ENCODE results near the gene WDPCP.
"Not testable (repeated sequence)": the region's sequence is repeated elsewhere in the genome, so short reads cannot be mapped to it uniquely, and the experiment has no call there.

WDPCP gene

DNA sequence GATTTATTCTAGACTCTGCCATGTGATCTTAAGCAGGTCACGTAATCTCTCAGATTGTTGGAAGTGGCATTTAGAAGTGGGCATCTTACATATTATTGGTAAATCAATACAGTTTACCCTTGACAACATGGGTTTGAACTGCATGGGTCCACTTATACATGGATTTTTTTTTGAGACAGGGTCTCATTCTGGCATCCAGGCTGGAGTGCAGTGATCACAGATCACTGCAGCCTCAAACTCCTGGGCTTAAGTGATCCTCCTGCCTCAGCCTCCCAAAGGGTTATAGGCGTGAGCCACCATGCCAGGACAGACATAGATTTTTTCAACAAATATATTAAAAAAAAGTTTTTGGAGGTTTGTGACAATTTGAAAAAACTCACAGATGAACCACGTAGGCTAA, 393.0 kb downstream of the WDPCP start:
- no peak for DNase-seq

DNA sequence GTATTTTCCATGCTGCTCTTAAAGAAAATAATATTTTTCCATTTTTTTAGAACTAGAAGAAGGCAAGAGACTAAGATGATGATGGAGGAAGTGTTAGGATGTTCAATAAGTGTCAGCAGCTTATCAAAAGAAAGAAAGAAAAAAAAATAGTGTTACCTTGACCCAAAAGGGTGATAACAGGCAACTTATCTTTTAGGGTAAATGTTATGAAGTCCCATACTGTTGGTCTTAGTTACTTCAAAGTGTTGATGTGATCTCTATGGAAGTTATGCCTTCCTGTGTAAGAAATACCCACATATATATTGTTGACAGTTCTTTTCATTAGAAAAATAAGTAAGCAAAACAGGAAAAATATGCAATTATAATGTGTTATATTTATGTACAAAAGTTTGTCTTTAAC, 394.1 kb downstream of the WDPCP start:
- DNase-seq, result no peak

DNA sequence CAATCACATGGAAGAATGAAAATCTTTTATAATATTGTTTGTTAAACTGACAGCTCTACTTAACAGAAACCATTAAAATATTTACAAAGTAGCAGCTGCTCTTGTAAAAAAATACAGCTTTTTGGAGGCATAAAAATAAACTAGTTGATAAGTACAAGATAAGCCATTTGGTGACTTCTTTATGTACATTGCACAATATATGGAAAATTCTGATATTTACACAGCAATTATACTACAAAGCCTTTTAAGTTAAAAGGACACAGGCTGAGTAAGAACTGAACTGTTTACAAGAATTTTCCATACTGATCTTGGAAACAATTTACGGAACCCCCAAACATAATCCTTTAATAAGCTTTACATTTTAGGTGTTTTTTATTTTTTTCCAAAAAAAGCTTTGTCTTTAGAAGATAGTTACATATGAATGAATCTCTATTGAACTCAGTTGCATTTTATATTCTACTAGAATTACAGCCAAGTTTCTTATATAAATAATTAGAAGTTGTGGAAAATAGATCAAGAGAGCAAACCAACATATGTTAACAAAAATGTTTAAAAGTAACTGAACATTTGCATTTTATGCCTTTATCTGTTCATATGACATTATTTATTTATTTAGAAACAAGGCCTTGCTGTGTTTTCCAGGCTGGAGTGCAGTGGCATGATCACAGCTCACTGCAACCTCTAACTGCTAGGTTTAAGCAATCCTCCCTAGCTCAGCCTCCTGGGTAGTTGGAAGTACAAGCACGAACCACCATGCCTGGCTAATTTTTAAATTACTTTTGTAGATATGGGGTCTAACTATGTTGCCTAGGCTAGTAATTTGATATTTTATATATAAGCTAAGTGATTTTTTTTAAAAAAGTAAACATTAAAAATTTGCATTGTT, 395.1 kb downstream of the WDPCP start:
- no peak for DNase-seq

DNA sequence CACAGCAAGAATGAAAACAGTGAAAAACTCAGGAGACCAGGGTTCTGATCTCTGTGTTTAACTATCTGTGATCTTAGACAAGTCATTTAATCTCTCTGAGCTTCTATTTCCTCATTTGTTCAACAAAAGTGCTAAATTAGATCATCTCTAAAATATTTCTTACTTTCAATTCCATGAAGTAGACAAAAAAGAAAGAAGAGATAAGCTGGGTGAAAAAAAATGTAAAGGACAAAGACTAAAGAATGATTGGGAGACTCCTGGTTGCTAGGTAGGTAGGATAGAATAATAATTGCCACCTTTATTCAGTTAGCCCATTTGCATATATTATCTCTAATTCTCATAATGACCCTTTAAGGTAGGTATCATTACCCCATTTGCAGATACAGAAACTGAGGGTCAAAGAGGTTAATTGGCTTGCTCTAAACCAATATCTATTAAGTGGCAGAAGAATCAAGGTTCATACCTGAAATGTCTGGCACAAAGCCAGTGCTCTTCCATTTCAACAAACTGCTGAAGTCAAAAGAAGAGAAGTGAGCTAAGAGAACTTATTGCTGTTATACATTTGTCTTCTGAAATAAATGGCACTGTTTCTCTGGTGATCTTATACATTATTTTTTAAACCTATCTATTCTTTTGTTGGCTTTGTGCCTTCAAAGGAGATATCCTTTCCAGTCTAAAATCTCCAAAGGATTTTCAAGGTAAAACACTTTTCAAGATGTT, 395.9 kb downstream of the WDPCP start:
- DNase-seq, result no peak

DNA sequence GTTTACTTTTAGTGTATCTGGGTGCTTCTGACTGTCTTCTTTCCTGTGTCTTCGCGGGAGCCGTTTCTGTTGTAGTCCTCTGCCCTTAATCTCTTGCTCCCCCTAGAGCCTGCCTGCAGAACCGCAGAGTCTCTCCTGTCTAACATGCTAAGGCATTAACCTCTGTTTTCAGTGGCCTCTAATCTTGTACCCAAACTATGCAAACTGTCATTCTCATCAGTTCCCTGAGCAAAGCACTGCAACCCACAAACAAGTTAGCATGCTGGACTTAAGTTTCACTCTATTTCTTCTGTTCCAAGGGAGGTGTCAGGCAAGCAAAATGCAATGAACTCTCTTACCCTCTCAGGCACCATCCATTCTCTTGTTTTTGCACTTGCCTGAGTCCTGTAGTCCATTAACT, 399.3 kb downstream of the WDPCP start:
- peak; percentile 3 for DNase-seq

DNA sequence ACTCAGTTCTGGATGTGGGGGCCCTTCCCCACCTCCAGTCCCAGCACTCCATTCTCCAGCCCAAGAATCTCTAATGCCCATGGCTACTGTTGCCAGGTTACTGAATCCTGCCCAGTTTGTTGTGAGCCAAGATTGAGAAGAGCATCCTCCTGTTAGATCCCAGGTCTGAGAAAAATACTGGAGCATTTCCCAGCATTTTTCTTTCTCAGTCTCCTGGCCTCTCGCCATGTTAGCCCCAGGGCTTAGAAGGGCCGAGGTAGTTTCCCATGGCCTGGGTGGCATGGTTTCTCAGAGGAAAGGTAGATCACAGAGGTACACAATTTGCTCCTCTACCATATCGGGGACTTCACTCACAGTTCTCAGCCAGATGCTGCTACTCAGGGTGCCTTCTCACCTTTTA, 401.9 kb downstream of the WDPCP start:
- no peak for DNase-seq

DNA sequence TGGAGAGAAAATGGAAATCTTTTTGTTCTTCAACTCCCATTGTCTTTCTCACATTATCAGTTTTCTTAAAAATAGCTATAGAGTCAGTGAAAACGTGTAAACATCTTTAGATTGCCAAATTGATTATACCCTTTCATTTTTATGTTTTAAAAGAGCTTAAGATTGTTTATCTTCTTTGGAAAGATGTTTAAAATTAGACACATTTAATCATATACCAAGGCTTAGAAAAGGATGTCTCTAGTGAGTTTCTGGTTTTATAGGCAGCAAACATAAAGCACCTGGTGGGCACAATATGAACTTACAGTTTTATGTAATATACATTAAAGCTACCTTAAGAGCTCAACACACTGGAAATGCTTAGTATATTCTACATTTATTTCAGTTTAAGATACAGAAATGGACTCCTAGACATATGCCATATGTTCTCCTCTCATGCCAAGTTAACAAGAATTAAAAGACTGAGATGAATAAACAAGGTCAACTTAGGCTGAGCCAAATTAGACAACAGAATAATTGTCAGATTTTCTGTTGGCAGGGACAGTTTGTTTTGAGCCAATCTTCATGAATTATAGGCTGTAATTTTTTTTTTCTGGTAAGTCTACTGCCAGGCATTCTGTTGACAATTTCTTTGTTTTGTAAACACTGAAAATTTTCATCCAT, 425.0 kb downstream of the WDPCP start:
- no peak for DNase-seq

DNA sequence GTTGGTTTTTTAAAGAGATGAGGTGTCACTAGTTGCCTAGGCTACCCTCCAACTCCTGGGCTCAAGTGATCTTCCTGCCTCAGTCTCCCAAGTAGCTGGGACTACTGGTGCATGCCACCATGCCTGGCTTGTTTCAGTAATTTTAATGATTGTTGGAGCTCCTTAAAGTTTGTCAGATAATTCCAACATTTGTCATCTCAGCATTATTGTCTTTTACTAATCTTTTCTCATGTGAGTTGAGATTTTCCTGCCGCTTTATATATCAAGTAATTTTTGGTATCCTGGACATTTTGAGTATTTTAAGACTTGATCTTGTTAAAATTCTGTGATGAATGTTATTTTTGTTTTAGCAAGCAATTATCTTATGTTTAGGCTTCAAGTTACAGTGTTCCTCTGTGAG, 429.0 kb downstream of the WDPCP start:
- no peak for DNase-seq

DNA sequence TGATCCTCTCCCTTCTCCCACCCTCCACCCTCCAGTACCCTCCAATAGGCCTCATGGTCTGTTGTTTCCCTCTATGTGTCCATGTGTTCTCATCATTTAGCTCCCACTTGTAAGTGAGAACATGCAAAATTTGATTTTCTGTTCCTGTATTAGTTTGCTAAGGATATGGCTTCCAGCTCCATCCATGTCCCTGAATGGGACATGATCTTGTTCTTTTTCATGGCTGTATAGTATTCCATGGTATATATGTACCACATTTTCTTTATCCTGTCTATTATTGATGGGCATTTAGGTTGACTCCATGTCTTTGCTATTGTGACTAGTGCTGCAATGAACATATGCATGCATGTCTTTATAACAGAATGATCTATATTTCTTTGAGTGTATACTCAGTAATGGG, 451.6 kb downstream of the WDPCP start:
- not testable (repeated sequence) for DNase-seq

DNA sequence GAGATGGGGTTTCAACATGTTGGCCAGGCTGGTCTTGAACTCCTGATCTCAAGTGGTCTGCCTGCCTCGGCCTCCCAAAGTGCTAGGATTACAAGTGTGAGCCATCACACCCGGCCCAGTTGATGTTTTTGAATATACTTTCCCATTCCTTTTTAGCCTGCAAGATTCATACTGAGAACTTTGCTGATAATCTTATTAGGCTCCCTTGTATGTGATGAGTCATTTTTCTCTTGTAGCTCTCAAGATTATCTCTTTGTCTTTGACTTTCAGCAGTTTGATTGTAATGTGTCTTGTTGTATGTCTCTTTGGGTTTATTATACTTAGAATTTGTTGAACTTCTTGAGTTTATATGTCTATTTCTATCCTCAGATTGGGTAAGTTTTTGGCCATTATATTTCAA, 456.3 kb downstream of the WDPCP start:
- no peak for DNase-seq

DNA sequence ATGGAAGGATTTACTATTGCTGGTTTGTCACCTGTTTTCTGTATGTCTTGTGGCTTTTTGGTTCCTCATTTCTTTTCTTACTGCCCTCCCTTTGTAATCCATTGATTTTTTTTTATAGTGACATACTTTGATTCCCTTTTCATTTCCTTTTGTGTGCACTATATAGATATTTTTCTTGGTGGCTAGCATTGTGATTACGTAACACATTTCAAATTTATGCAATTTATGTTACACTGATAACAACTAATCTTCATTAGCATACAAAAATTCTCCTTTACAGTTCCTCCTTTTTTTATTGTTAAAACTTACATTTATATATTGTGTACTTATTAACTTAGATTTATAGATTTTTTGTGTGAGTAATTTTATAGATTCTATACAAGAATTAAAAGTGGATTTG, 457.1 kb downstream of the WDPCP start:
- DNase-seq, result no peak

DNA sequence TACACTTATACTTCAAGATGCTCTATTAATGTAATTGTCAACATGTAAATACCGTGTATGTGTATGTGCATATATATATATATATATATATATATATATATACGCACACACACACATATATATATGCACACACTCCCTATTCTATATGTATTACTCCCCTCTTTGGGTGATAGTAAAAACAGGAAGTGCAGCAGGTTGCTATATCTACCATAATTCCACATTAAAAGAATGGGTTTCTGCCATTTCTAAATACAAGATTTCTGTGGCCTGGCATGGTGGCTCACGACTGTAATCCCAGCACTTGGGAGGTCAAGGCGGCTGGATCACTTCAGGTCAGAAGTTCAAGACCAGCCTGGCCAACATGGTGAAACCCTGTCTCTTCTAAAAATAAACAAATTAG, 460.7 kb downstream of the WDPCP start:
- DNase-seq, result no peak

DNA sequence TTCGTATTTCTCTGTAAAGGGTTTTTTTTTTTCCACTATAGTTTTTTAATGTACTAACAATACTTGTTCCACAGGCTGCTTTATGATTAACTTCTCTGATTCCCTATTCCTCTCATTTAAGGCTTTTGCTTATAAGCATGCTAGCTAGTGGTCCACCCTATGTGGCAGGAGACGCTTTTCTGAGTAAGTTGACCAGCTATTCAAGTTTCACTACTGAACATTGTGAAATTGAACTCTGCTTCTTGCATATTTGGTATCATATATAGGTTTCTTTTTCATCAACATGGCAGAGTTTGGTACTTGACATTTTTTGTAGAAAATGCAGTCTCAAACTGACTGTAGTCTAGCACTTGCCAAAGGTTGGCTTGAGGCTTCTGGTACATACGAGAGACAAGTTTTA, 463.4 kb downstream of the WDPCP start:
- no peak for DNase-seq

DNA sequence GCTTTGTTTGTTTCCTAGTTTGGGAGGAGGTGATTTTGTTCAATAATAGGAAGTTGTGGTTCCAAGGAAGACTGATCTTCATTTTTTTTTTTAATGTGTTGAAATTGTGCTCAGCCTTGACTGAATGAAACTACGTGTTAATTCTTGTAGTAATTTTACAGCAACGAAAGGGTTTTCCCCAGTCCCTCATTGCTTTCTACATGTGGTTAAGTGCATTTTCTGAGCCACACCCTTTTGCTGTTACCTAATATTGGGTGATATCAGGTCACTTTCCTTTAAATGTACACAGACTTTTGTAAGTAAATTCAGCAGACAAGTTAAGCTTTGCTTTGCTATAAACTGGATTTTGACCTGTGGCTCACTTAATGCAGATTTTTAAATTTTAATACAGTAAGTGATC, 464.1 kb downstream of the WDPCP start:
- DNase-seq, result no peak

DNA sequence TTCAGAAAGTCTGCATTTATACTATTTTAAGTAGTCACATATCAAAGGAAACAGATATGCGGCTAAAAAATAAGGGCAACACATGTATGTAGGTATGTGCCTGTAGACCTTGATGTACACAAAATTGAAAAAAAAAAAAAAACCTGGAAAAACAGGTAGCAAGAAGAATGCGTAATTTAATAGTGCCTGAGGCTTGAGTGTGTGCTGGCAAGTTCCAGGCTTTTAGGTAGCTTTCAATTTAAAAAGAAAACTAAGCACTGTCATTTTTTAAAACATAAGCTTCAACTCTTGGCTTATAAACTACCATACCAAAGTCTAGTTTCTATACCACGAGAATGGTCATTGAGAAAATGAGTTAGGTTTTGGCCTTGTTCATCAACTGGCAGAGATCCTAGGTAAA, 465.4 kb downstream of the WDPCP start:
- no peak for DNase-seq

DNA sequence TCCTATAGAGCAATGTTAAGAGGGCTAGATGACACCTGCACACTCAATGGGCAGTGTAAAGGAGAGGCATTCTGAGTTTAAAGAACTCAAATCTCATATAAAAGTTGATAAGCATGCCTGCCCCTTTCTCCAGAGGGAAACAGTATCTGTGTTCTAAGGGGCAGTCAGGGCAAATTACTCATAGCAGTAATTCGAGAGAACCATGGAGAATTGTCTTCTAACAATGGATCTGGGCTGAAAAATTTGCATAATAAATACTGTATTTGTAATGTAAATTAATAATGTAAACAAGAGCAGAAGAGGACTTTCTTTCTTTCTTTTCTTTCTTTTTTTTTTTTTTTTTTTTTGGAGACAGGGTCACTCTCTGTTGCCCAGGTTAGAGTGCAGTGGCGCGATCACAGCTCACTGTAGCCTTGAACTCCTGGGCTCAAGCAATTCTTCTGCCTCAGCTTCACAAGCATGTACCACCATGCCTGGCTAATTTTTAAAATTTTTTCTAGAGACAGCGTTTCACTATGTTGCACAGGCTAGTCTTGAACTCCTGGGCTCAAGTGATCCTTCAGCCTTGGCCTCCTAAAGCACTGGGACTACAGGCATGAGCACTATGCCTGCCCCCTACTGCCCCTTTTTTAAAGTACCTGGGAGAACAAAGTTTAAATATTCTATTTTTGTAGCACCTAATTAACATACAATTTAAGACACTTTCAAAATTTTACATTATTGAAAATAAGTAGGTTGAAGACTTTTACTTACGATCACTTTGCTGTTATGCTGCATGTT, 467.0 kb downstream of the WDPCP start:
- no peak for DNase-seq

DNA sequence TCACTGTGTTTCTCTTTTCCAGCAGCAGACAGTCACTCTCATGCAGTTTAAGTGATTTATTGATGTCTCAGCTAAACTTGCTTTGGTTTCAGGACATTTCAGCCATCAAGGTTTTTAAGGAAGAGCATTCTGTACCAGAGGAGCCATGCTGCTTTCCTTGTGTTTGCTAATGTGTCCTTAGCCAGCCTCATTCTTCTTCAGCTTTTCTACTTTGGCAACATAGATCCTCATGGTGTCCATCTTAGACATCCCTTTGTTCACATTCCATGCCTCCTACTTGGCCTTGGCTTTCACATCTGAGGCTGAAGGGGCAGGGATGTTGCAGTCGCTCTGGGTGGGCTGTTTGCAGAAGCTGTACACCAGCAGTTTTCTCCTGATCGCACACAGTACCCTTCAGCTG, 469.5 kb downstream of the WDPCP start:
- DNase-seq, result no peak

DNA sequence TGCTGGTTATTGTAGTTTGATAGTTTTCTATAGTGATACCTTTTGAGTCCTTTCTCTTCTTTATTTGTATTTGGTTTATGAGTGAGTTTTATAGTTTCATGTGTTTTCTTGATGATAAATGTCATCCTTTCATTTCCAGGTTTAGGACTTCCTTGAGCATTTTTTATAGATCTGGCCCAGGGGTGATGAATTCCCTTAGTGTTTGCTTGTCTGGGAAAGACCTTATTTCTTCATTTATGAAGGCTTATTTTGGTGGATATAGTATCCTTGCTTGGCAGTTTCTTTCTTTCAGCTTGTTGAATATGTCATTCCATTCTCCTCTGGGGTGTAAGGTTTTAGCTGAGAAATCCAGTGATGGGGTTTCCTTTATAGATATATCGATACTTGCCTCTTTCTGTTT, 483.8 kb downstream of the WDPCP start:
- no peak for DNase-seq

DNA sequence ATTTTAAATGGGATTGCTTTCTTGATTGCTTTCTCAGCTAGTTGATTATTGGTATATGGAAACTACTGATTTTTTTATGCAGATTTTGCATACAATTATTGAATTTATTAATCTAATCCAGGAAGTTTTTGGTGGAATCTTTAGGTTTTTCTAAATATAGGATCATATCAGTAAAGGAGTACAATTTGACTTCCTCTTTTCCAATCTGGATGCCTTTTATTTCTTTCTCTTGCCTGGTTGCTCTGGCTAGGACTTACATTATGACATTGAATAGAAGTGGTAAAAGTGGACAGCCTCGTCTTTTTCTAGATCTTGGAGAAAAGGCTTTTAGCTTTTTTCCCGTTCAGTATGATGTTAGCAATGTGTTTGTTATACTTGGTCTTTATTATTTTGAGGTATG, 486.3 kb downstream of the WDPCP start:
- DNase-seq, result no peak

DNA sequence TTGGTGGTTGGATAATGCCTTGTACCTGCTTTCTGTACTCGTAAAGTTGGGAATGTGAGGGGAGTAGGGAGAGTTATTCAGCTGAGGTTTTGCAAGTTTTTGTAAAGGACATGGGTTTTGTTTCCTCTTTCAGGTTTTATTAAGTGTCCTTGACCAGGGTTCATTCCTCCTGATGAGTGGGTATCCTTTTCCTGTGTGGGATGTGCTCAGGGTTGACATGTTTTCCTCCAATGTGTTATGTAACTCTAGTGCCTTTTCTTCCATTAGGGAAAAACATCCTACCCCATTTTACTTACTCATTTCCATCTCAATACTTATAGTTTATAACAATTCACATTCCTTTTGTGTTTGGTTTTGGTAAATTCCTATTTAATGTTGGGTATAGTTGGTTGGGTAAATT, 489.2 kb downstream of the WDPCP start:
- DNase-seq, result no peak

DNA sequence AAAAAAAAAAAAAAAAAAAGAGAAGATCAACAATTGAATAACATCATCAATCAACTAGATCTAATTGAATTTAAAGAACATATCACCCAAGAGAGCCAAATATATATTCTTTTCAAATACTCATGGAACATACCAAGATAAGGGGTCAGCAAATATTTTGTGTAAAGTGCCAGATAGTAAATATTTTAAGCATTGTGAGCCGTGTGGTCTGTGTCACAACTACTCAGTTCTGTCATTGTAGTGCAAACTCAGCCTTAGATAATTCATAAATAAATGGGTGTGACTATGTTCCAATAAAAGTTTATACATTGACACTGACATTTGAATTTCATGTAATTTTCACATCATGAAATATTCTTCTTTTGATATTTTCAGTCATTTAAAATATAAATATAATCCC, 491.8 kb downstream of the WDPCP start:
- no peak for DNase-seq

DNA sequence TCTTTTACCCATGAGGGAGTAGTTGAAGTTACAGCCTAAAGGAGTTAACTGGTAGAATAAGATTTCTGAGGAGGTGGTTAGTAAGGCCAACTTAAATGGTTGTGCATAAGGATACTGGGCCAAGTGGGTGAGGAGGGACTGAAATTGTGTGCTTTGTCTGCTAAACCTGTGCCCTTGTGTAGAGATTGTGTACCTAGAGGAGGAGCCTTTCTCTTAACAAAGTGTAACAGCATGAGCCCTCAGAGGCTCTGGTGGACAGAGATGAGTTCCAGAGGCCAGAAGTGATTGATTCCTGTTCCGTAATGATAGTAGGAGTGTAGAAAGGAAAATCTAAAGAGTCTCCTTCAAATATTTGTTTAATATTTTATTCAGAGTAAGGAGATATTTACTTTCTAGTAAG, 494.8 kb downstream of the WDPCP start:
- no peak for DNase-seq

DNA sequence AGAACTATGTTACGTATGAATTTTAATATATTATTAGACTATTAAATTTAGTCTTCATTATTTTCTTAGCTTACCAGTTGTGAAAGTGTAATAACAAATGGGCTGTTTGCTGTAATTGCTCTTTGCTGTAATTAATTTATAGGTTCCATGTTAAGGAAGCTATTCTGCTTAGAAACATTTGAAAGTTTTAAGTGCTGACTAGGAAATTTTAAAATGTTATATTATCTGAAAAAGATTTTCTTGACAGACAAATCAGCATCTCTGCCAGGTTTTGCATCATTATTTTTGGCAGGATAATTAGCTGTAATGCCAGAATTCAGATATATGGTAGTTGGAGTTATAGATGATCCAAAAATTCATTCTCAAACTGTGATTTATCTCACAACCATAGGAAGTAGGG, 495.4 kb downstream of the WDPCP start:
- no peak for DNase-seq

Data from activated CD4-positive, alpha-beta T cell treated with anti-CD3 and anti-CD28 coated beads for 48 hours (primary cell).